HG02588 (cell line): ENCODE data around the gene DNAI4.
"Not testable (repeated sequence)": the region's sequence is repeated elsewhere in the genome, so short reads cannot be mapped to it uniquely, and the experiment has no call there.

Experiments used
- ATAC-seq: cut with Tn5 transposase; IDR thresholded peaks from one replicate; pipeline ENCODE4 v1.9.1; 2021; ENCODE audit warnings: mild to moderate bottlenecking, moderate library complexity; ENCODE audit not compliant: unreplicated experiment

DNAI4 gene

DNA sequence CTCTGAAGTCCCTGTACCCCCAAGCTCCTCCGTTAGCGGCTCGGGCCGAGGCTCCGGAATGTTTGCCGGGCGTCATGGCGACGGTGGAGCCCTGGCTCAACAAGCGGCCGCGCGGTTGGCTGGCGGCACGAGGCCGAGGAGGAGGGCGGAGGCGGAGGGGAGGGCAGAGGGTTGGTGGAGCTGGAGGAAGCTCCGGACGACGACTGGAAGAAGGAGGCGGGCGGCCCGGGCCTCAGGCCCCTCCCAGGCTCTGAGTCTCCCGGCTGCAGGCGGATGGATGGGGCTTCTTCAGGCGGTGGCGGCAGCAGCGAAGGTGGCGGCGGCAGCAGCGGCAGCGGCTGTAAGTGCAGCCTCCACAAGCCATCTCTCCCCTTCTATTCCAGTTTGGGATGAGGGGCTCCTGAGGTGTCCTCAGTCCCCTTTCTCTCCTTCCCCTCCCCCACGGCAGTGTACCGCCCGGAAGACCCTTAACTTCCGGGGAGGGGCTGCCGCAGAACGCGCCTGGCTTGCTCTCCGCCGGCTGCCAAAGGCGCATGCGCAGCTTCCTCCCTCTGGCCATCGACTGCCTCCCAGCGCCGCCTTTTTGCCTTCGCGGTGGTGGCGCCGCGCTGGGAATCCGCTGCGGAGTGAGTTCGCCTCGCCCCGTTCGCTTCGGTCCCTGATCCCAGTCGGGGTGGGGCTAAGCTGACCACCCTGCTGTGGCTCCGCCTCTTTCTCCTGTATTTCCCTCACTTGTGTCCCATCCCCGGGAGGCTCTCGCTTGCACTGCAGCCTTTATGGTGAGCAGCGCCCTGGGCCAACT, at the start of gene DNAI4, which contains the start of gene MIER1:
TSS of gene DNAI4 (minus strand) at position 101 of the 802 bp plus-strand sequence. CDS start at position 76, 25 bp downstream.
TSS of gene MIER1 (plus strand) at position 235 of the 802 bp plus-strand sequence. CDS start at position 274, 39 bp downstream.
- ATAC-seq, result peak; percentile 95

DNA sequence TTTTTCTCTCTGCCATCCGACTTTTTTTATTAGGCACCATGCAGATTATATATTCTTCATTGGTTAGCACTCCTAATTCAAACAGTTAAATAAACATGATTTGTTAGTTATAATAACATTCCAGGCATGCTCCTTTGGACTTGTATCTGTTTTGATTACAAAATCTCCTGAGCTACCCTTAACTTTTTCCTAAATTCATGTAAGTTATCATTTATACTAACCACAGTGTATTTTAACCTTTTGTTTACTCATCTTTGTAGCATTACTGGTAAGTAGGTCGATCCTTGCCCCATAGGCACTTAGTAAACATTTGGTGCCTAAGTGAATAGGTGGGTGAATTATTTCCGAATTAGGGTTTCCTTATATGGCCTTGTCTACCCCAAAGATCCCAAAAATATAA, 43.9 kb upstream of the DNAI4 start:
- no peak for ATAC-seq

DNA sequence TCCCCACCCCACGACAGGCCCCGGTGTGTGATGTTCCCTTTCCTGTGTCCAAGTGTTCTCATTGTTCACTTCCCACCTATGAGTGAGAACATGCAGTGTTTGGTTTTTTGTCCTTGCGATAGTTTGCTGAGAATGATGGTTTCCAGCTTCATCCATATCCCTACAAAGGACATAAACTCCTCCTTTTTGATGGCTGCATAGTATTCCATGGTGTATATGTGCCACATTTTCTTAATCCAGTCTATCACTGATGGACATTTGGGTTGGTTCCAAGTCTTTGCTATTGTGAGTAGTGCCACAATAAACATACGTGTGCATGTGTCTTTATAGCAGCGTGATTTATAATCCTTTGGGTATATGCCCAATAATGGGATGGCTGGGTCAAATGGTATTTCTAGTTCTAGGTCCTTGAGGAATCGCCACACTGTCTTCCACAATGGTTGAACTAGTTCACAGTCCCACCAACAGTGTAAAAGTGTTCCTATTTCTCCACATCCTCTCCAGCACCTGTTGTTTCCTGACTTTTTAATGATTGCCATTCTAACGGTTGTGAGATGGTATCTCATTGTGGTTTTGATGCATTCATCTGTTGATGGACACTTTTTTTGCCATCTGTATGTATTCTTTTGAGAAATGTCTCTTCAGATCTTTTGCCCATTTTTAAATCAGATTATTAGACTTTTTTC, 41.7 kb upstream of the DNAI4 start:
- ATAC-seq, result not testable (repeated sequence)

DNA sequence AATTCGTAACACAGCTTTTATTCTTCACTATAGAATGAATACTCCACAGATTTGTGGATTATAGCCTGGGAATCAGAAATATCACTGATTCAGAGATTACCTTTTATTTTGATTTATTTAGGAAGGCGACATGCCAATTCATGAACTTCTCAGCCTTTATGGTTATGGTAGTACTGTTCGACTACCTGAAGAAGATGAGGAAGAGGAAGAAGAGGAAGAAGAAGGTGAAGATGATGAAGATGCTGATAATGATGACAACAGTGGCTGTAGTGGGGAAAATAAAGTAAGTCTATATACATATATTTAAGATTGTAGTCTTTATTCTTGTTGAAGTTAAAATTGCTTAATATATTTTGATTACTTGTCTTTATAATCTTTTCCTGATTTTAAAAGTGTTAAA, 33.3 kb upstream of the DNAI4 start:
- ATAC-seq, result no peak

DNA sequence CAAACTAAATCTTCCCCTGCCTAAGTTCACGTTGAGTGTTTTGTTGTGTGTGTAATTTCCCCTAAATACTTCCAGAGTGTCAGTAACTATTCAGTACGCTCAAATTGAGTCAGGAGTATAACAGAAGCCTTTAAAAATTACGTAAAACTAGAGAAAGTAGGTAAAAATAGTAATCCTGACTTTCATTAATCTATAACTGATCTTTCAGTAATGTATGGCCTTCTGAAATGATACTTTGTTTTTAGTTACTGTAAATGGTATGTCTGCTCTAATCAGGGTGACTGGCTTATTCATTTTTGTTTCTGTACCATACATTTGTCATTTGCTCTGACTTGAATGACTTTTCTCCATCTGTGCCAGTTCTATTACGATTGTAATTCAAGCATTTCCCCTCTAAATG, 29.6 kb upstream of the DNAI4 start:
- peak; percentile 79 for ATAC-seq

- no peak for ATAC-seq
These were observed 26.9 kb upstream of the DNAI4 start for GRCh38 chr1:66951513-66951912.

- ATAC-seq, result no peak
These were observed 22.6 kb upstream of the DNAI4 start for GRCh38 chr1:66947267-66947666.

DNA sequence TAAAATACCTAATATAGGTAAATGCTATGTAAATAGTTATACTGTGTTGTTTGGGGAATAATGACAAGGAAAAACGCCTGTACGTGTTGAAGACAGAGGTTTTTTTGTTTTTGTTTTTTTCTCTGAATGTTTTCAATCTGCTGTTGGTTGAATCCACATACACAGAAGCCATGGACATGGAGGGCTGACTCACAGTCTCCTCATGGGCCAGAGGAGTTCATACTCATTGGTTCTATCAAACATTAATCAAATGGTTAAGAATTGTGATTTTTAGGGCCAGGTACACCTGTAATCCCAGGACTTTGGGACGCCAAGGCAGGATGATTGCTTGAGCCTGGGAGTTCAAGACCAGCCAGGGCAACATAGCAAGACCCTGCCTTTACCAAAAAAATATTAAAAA, 20.7 kb upstream of the DNAI4 start:
- no peak for ATAC-seq

GRCh38 chr1:66944330-66945274, 19.9 kb upstream of the DNAI4 start:
- ATAC-seq, result no peak

- ATAC-seq, result no peak
These were observed 18.8 kb upstream of the DNAI4 start for GRCh38 chr1:66943361-66943969.

DNA sequence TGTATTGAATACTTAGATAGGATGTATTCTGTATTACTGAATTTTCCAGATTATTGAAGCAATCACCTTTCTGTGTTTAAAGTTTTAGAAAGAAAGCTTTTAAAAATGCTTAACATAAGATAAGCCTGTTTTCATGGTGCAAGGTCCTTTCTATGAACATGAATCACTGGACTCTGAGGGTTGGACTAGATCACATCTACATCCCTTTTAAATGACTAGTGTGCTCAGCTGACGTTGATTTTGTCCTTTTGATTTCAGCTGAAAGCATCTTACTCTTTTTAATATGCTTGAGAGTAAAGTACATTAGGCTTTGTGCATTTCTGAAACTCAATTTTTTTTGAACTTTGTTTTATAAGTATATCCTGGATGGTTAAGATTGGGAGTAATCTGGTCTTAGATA, 16.3 kb upstream of the DNAI4 start:
- ATAC-seq, result no peak

DNA sequence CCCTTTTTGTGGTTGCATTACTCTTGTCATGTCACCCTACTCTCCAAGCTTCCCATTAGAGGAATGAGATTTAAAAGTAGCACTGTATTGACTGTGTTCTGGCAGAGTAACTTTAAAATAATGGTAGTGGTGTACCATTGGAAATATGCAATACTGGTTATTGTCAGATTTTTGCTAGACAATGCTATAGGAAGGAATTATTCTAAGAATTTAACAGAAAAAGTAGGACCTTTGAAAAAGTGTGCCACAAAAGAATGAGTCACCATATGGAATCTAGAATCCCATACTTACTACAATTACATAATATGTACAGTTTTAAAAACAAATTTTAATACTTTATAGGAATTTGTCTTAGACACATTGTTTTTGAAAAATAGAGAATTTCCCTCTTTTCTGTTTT, 14.0 kb upstream of the DNAI4 start:
- no peak for ATAC-seq

DNA sequence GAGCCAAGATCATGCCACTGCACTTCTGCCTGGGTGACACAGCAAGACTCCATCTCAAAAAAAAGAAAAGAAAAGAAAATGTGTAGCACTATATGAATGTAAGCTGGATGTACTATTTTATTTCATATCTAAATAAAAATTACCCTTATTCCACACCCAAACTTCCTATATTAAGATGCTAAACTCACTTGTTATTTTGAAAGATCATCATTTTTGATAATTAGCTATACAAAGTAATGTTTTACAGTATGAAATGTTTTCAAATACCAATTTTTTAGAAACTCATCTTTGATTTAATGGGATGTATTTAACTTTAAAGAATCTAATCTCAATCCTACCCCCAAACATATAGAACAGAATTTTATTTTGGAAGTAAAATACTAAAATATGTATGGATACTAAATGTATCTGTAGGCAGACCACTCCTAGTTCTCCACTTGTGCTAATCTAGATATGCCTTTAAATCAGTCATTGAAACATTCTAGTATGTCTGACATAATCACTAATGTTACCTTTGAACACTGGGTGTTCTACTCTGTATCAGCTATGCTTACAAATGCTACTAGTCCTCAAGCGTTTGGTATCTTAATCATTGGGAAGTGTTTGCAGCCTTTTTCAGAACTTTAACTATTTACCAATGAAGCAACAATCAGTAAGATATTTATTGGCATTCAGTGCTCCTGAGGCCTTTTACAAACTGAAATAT, 13.0 kb upstream of the DNAI4 start:
- ATAC-seq, result no peak

- ATAC-seq, result no peak
These were observed 9.4 kb upstream of the DNAI4 start for GRCh38 chr1:66933887-66934700.

GRCh38 chr1:66932291-66932690, 7.6 kb upstream of the DNAI4 start:
- ATAC-seq, result no peak

DNA sequence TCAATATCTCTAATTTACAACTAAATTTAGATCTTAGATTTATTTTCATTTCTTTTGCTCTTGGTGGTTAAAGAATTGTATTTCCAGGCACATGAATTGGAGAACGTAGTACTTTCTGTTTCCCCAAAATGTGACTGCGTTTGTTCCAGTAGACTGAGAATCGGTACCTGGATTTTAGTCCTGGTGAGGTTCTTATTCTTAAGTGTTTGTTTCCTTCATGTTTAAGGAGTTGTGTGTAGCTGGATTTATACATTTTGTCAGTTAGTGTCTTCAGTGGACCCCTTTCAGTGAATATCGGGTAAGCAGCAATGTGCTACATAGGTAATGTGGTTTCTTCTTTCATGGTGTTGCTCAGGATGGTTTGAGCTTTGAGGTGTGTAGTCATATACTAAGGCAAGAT, 6.9 kb upstream of the DNAI4 start:
- ATAC-seq, result no peak

DNA sequence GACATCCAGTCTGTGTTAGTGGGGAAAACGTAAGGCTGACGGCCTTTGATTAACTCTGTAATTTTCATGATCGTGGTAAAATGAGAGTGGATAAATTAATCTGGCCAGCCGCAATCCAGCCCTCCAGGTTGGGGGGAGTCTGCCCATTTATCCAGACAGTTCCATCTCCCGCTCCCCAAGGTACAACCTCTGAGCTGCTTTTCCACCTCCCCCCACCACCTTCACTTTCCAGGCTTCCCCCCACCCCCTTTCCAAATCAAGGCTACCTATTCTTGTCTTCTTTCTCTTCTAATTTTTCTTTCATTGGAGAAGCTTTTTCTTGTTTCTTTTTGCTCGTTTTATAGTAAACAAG, 6.1 kb upstream of the DNAI4 start:
- no peak for ATAC-seq

DNA sequence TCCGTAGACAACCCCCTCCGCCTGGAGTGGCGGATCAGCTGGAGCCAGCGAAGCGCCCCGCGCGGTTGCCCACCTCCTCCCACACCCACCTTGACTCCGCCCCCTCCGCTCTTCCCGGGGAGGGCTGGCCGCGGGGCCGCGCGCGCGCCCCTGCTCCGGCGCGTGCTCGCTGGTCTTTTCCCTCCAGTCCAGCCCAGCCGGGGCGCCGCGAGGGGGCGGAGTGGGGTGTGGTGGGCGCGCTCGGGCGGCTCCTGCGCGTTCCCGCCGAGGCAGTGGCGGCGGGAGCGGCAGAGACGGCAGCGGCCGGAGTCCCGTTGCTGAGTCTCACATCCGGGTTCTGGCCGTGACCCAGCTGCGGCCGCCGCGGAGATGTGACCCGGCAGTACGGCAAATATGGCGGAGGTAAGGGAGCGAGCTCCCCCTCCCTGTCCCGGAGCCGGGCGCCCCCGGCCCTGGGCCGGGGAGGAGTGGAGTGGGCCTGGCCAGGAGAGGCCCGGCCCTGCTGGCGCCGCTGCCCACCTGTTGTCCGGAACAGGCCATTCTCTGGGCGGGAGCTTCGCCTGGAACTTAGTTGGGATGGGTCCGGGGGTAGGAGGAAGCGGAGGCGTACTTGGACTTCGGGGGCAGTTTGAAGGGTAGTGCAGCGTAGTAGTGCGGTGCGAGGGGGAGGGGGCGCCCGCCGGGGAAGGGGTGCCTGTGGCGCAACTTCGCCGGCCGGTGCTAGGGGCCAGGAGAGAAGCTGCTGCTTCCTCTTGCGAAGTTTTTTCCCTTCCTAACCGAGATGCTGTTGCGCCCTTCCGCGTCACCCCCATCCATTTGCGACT, 5.6 kb upstream of the DNAI4 start:
- ATAC-seq, result peak; percentile 71

- ATAC-seq, result no peak
These were observed 5.0 kb upstream of the DNAI4 start for GRCh38 chr1:66929691-66929998.
